Measurements from ENCODE around the gene NT5M.

GRCh38 chr17:17395246-17395802 is 92.2 kb downstream of the NT5M start:
- TF ChIP-seq CTCF (IDR thresholded peaks at IDR 0.05) = no peak
- no peak for TF ChIP-seq POLR2A (IDR thresholded peaks at IDR 0.05)

Data from breast epithelium (tissue), 3 donors.